Panc1 (cell line): ENCODE results near the gene ZBTB7C. TPM values are rescaled to one million over a fixed set of nuclear protein-coding genes. Genes with fewer than 3 reads are reported as not detected.

Experiments
- ATAC-seq: fragments of 200-7000 bp; cut with Tn5 transposase; 2 replicates; pipeline ENCODE4 v1.9.1; 2020; ENCODE audit warnings: mild to moderate bottlenecking, moderate library complexity
- BruUV-seq: library from RNA; stranded (reverse); fragments of 400-500 nt; replicated peaks from 2 replicates; lab custom pipeline; 2021; lab: Mats Ljungman, UMichigan
- CTCF ChIA-PET: fragments of 300-600 bp; sonication (Branson Sonifier 250); formaldehyde crosslinking; loops from one replicate; lab custom pipeline; 2022; ENCODE audit warnings: antibody characterized with exemption; lab: Charles Lee
- POLR2A ChIA-PET: fragments of 300-600 bp; sonication (Branson Sonifier 250); formaldehyde crosslinking; loops from one replicate; lab custom pipeline; 2022; ENCODE audit warnings: antibody characterized with exemption; lab: Charles Lee
- DNase-seq: peaks from one replicate; pipeline ENCODE4 v3.0.0-alpha.2; 2010; ENCODE audit warnings: low read depth, low spot score
- H3K27ac ChIP-seq: 2 replicates; pipeline ENCODE4 v1.5.1; 2011; ENCODE audit warnings: mild to moderate bottlenecking, low read length, inconsistent platforms
- H3K27me3 ChIP-seq: fragments of 200-500 bp; sonication (Bioruptor generic); 2 replicates; pipeline ENCODE4 v1.6.0; 2014; ENCODE audit warnings: low read length, inconsistent platforms; ENCODE audit not compliant: control insufficient read depth, insufficient read depth
- H3K36me3 ChIP-seq: fragments of 200-500 bp; sonication (Bioruptor generic); 2 replicates; pipeline ENCODE4 v1.5.1; 2014; ENCODE audit warnings: inconsistent platforms, mild to moderate bottlenecking, low read length, moderate library complexity; ENCODE audit not compliant: control insufficient read depth, insufficient read depth
- H3K4me1 ChIP-seq: 2 replicates; pipeline ENCODE4 v1.5.1; 2011; ENCODE audit warnings: inconsistent platforms, mild to moderate bottlenecking, low read length, moderate library complexity; ENCODE audit not compliant: control insufficient read depth, insufficient read depth
- H3K4me3 ChIP-seq, 2 experiments: 2 replicates each; pipeline ENCODE4 v1.5.1; 2011 to 2012; ENCODE audit warnings: low read depth in 2 of 2, low read length in 2 of 2, mild to moderate bottlenecking in 2 of 2, inconsistent platforms in 1 of 2, moderate library complexity in 1 of 2
- H3K9me3 ChIP-seq: fragments of 200-500 bp; sonication (Bioruptor generic); 2 replicates; pipeline ENCODE4 v1.5.1; 2014; ENCODE audit warnings: low read depth, mild to moderate bottlenecking, inconsistent platforms, low read length, moderate library complexity; ENCODE audit not compliant: control insufficient read depth, insufficient read depth
- POLR2AphosphoS5 ChIP-seq: IDR thresholded peaks from 2 replicates; pipeline ENCODE4 v1.6.1; 2012; ENCODE audit warnings: mild to moderate bottlenecking, low read depth, low read length, moderate library complexity
- REST ChIP-seq, 2 experiments: IDR thresholded peaks; 2 replicates each; pipeline ENCODE4 v1.6.1; 2011 to 2012; ENCODE audit warnings: low read depth in 2 of 2, control low read depth in 1 of 2, low read length in 1 of 2, mild to moderate bottlenecking in 1 of 2, moderate library complexity in 1 of 2; ENCODE audit not compliant: insufficient read depth in 1 of 2
- SIN3A ChIP-seq: IDR thresholded peaks from 2 replicates; pipeline ENCODE4 v1.6.1; 2012; ENCODE audit warnings: low read depth, mild to moderate bottlenecking, low read length, moderate library complexity, borderline replicate concordance; ENCODE audit not compliant: insufficient read depth
- TCF7L2 ChIP-seq: IDR thresholded peaks from 2 replicates; pipeline ENCODE4 v1.6.1; 2011; ENCODE audit warnings: mild to moderate bottlenecking, low read depth, low read length, inconsistent platforms
- in situ Hi-C: cut with HindIII; loops from 2 replicates; pipeline ENCODE4 v1.10.0; 2016; ENCODE audit warnings: low sequenced_read_pairs, low pct_unique_long_range_greater_than_20kb
- intact Hi-C: fragments of 100-400 bp; cut with micrococcal nuclease; formaldehyde crosslinking; loops from one replicate; pipeline ENCODE4 v1.10.0; 2022; ENCODE audit not compliant: unreplicated experiment
- total RNA-seq: library from RNA; stranded (reverse); gene quantifications from one replicate; pipeline ENCODE4 v1.2.1, GENCODE V29; 2021; ENCODE audit not compliant: unreplicated experiment
- TF ChIP-seq, protein P1 (sequence below): fragments of 450-650 bp; IDR thresholded peaks from 2 replicates; pipeline ENCODE4 v1.5.1; 2017; ENCODE audit warnings: mild to moderate bottlenecking

The ZBTB7C gene
- total RNA-seq, 1 experiment from 2014 or later, result 0.03 TPM

GRCh38 chr18:48157956-48158355 is 251.2 kb downstream of the ZBTB7C start:
- BruUV-seq, result no TSS peak
- no peak for ATAC-seq
- intact Hi-C loops, result no loop called here
- Histone ChIP-seq H3K27me3 (no peaks in the 10 kb centered on the region), H3K9me3 (no peaks in the 10 kb centered on the region), H3K36me3 (no peaks in the 10 kb centered on the region), H3K27ac (no peak overlapping the region), H3K4me1 (no peaks in the 10 kb centered on the region), H3K4me3 (no peak overlapping the region)
- DNase-seq, result no peak
- TF ChIP-seq POLR2AphosphoS5 (no peak), SIN3A (no peak), REST (IDR thresholded peaks at IDR 0.05; ENCODE audit: insufficient read depth in 1 of 2, low read depth in 2 of 2, low read length in 1 of 2) (no peak), TCF7L2 (no peak)
- TF ChIP-seq, protein P1, sequence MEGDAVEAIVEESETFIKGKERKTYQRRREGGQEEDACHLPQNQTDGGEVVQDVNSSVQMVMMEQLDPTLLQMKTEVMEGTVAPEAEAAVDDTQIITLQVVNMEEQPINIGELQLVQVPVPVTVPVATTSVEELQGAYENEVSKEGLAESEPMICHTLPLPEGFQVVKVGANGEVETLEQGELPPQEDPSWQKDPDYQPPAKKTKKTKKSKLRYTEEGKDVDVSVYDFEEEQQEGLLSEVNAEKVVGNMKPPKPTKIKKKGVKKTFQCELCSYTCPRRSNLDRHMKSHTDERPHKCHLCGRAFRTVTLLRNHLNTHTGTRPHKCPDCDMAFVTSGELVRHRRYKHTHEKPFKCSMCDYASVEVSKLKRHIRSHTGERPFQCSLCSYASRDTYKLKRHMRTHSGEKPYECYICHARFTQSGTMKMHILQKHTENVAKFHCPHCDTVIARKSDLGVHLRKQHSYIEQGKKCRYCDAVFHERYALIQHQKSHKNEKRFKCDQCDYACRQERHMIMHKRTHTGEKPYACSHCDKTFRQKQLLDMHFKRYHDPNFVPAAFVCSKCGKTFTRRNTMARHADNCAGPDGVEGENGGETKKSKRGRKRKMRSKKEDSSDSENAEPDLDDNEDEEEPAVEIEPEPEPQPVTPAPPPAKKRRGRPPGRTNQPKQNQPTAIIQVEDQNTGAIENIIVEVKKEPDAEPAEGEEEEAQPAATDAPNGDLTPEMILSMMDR, result no peak
- CTCF ChIA-PET, result no interaction called here
- POLR2A ChIA-PET, result no interaction called here
- in situ Hi-C loops, result no loop called here

- BruUV-seq, result no TSS peak
- no peak for ATAC-seq
- no peaks in the 10 kb centered on the region for H3K4me1 ChIP-seq
- TF ChIP-seq, protein P1, result no peak
- TF ChIP-seq TCF7L2 (no peak), REST (IDR thresholded peaks at IDR 0.05; ENCODE audit: insufficient read depth in 1 of 2, low read depth in 2 of 2, low read length in 1 of 2) (no peak), SIN3A (no peak), POLR2AphosphoS5 (no peak)
- CTCF ChIA-PET, result no interaction called here
- no peaks in the 10 kb centered on the region for H3K9me3 ChIP-seq
- intact Hi-C loops, result no loop called here
- DNase-seq, result no peak
- in situ Hi-C loops, result no loop called here
- POLR2A ChIA-PET, result no interaction called here
- no peaks in the 10 kb centered on the region for H3K36me3 ChIP-seq
- H3K27me3 ChIP-seq, result no peaks in the 10 kb centered on the region
- H3K27ac ChIP-seq, result no peak overlapping the region
- no peak overlapping the region for H3K4me3 ChIP-seq
These were observed 253.3 kb downstream of the ZBTB7C start for GRCh38 chr18:48155856-48156255.
